ENCODE data around the gene CLDN9. TPM values are rescaled to one million over a fixed set of nuclear protein-coding genes. Genes with fewer than 3 reads are reported as not detected.

CLDN9 gene
- total RNA-seq, 1 donor from 2014 or later, result not detected

GRCh38 chr16:3058139-3059030 lies 45.7 kb downstream of the CLDN9 start:
- peak overlapping the region; percentile 83 for H3K4me3 Mint-ChIP-seq (ENCODE audit: unreplicated experiment)
- H3K36me3 Mint-ChIP-seq (ENCODE audit: unreplicated experiment), result peaks cover 6% of the 10 kb centered on the region
- peaks cover 15% of the 10 kb centered on the region for H3K4me1 Mint-ChIP-seq (ENCODE audit: unreplicated experiment)
- H3K27me3 Mint-ChIP-seq (ENCODE audit: unreplicated experiment), result no peaks in the 10 kb centered on the region
- H3K9me3 Mint-ChIP-seq (ENCODE audit: unreplicated experiment), result no peaks in the 10 kb centered on the region
- peak overlapping the region; percentile 62 for H3K27ac Mint-ChIP-seq (ENCODE audit: unreplicated experiment)
- TF ChIP-seq CTCF (IDR thresholded peaks at IDR 0.05), result no peak
- no peak for DNase-seq (ENCODE audit: extremely low spot score, unreplicated experiment)

GRCh38 chr16:3059041-3059722 lies 46.5 kb downstream of the CLDN9 start:
- Mint-ChIP-seq H3K27me3 (ENCODE audit: unreplicated experiment) (no peaks in the 10 kb centered on the region), H3K36me3 (ENCODE audit: unreplicated experiment) (no peaks in the 10 kb centered on the region), H3K27ac (ENCODE audit: unreplicated experiment) (peak overlapping the region; percentile 71), H3K4me1 (ENCODE audit: unreplicated experiment) (peaks cover 15% of the 10 kb centered on the region), H3K4me3 (ENCODE audit: unreplicated experiment) (peak overlapping the region; percentile 83), H3K9me3 (ENCODE audit: unreplicated experiment) (no peaks in the 10 kb centered on the region)
- peak; percentile 91 for TF ChIP-seq CTCF (IDR thresholded peaks at IDR 0.05)
- DNase-seq (ENCODE audit: extremely low spot score, unreplicated experiment), result peak; percentile 97

GRCh38 chr16:3059723-3060242 lies 47.1 kb downstream of the CLDN9 start:
- no peaks in the 10 kb centered on the region for H3K27me3 Mint-ChIP-seq (ENCODE audit: unreplicated experiment)
- H3K36me3 Mint-ChIP-seq (ENCODE audit: unreplicated experiment), result no peaks in the 10 kb centered on the region
- H3K4me3 Mint-ChIP-seq (ENCODE audit: unreplicated experiment), result peak overlapping the region; percentile 69
- H3K27ac Mint-ChIP-seq (ENCODE audit: unreplicated experiment), result peak overlapping the region; percentile 71
- no peak for DNase-seq (ENCODE audit: extremely low spot score, unreplicated experiment)
- no peak for TF ChIP-seq CTCF (IDR thresholded peaks at IDR 0.05)
- peaks cover 17% of the 10 kb centered on the region for H3K4me1 Mint-ChIP-seq (ENCODE audit: unreplicated experiment)
- H3K9me3 Mint-ChIP-seq (ENCODE audit: unreplicated experiment), result no peaks in the 10 kb centered on the region

- Mint-ChIP-seq H3K9me3 (ENCODE audit: unreplicated experiment) (no peaks in the 10 kb centered on the region), H3K4me1 (ENCODE audit: unreplicated experiment) (peaks cover 20% of the 10 kb centered on the region), H3K4me3 (ENCODE audit: unreplicated experiment) (no peak overlapping the region), H3K36me3 (ENCODE audit: unreplicated experiment) (no peaks in the 10 kb centered on the region), H3K27ac (ENCODE audit: unreplicated experiment) (no peak overlapping the region), H3K27me3 (ENCODE audit: unreplicated experiment) (no peaks in the 10 kb centered on the region)
- no peak for DNase-seq (ENCODE audit: extremely low spot score, unreplicated experiment)
- TF ChIP-seq CTCF (IDR thresholded peaks at IDR 0.05), result no peak
Measured at GRCh38 chr16:3060339-3061127, 47.8 kb downstream of the CLDN9 start.
